HCT116 (cell line): ENCODE data around the gene CKMT1B. TPM values are rescaled to one million over a fixed set of nuclear protein-coding genes. Genes with fewer than 3 reads are reported as not detected.
"Not testable (repeated sequence)": the region's sequence is repeated elsewhere in the genome, so short reads cannot be mapped to it uniquely, and the experiment has no call there.

Experiments used
- ATAC-seq: fragments of 200-7000 bp; cut with Tn5 transposase; 2 replicates; pipeline ENCODE4 v1.9.1; 2020; ENCODE audit warnings: mild to moderate bottlenecking, moderate library complexity
- BruUV-seq: library from RNA; stranded (reverse); fragments of 400-500 nt; replicated peaks from 2 replicates; lab custom pipeline; 2021; lab: Mats Ljungman, UMichigan
- CTCF ChIA-PET: fragments of 300-600 bp; sonication (Branson Sonifier 250); formaldehyde crosslinking; loops from one replicate; lab custom pipeline; 2021; ENCODE audit warnings: antibody characterized with exemption; lab: Charles Lee
- POLR2A ChIA-PET: fragments of 300-600, 350-600 bp; sonication (Branson Sonifier 250); formaldehyde crosslinking; loops from one replicate; lab custom pipeline; 2021; ENCODE audit warnings: antibody characterized with exemption; lab: Charles Lee
- RAD21 ChIA-PET, 2 experiments: fragments of 300-600 bp; sonication (Branson Sonifier 250); formaldehyde crosslinking; loops; one replicate each; lab custom pipeline; 2023; ENCODE audit warnings: low total read pairs in 2 of 2; ENCODE audit not compliant: uncharacterized antibody in 2 of 2, unreplicated experiment in 2 of 2, low non-redundant PET in 1 of 2; lab: Charles Lee
- DNase-seq: peaks from one replicate; pipeline ENCODE4 v3.0.0-alpha.2; 2010; ENCODE audit warnings: low read depth, low spot score
- H2AFZ ChIP-seq: fragments of 200-600 bp; shearing (Covaris generic), sonication (generic); 2 replicates; pipeline ENCODE4 v1.6.1; 2017; ENCODE audit warnings: low read depth, mixed run types, mixed read lengths, antibody characterized with exemption, low read length; ENCODE audit not compliant: poor library complexity, severe bottlenecking
- H3K27ac ChIP-seq: 2 replicates; pipeline ENCODE4 v1.5.1; 2012; ENCODE audit warnings: low read depth, low read length
- H3K27me3 ChIP-seq: fragments of 200-600 bp; sonication (generic); 2 replicates; pipeline ENCODE4 v1.6.1; 2016; ENCODE audit warnings: mixed run types, low read length, mixed read lengths; ENCODE audit not compliant: insufficient read depth
- H3K36me3 ChIP-seq, 2 experiments: fragments of 200-500 bp in 1 of 2; fragments of 200-600 bp in 1 of 2; sonication (Bioruptor generic) in 1 of 2; sonication (generic) in 1 of 2; 2 replicates each; pipeline versions ENCODE4 v1.5.1 to v1.6.1; 2014 to 2016; ENCODE audit warnings: low read length in 2 of 2, inconsistent platforms in 1 of 2, mixed read lengths in 1 of 2, mixed run types in 1 of 2; ENCODE audit not compliant: insufficient read depth in 2 of 2, control insufficient read depth in 1 of 2
- H3K4me1 ChIP-seq, 2 experiments: fragments of 200-600 bp in 1 of 2; sonication (generic) in 1 of 2; 2 replicates each; pipeline versions ENCODE4 v1.5.1 to v1.6.1; 2012 to 2017; ENCODE audit warnings: low read length in 2 of 2, inconsistent platforms in 1 of 2, mild to moderate bottlenecking in 1 of 2, mixed read lengths in 1 of 2, mixed run types in 1 of 2, moderate library complexity in 1 of 2; ENCODE audit not compliant: insufficient read depth in 2 of 2, control insufficient read depth in 1 of 2
- H3K4me2 ChIP-seq: fragments of 200-600 bp; sonication (generic); 2 replicates; pipeline ENCODE4 v1.6.1; 2017; ENCODE audit warnings: mixed run types, low read length, mixed read lengths
- H3K4me3 ChIP-seq, 2 experiments: fragments of 200-600 bp in 1 of 2; sonication (generic) in 1 of 2; replicated peaks in 1 of 2; 2 replicates each; pipeline ENCODE4 v1.5.1; 2011 to 2016; ENCODE audit warnings: low read length in 2 of 2, control low read depth in 1 of 2, low read depth in 1 of 2, mild to moderate bottlenecking in 1 of 2, mixed read lengths in 1 of 2, mixed run types in 1 of 2
- H3K79me2 ChIP-seq: fragments of 200-600 bp; sonication (generic); 2 replicates; pipeline ENCODE4 v1.6.1; 2017; ENCODE audit warnings: mild to moderate bottlenecking, mixed run types, low read length, moderate library complexity, mixed read lengths; ENCODE audit not compliant: insufficient read depth
- H3K9ac ChIP-seq: fragments of 200-600 bp; sonication (generic); 2 replicates; pipeline ENCODE4 v1.6.1; 2016; ENCODE audit warnings: low read length, mixed read lengths
- H3K9me2 ChIP-seq: fragments of 200-600 bp; sonication (generic), shearing (Covaris generic); 2 replicates; pipeline ENCODE4 v1.6.1; 2017; ENCODE audit warnings: mixed run types, mild to moderate bottlenecking, moderate library complexity; ENCODE audit not compliant: insufficient read depth
- H3K9me3 ChIP-seq, 2 experiments: fragments of 200-500 bp in 1 of 2; fragments of 200-600 bp in 1 of 2; sonication (Bioruptor generic) in 1 of 2; sonication (generic) in 1 of 2; 2 replicates each; pipeline ENCODE4 v1.6.1; 2014 to 2017; ENCODE audit warnings: low read length in 2 of 2, mixed read lengths in 2 of 2, inconsistent platforms in 1 of 2, low read depth in 1 of 2, mild to moderate bottlenecking in 1 of 2, mixed run types in 1 of 2, moderate library complexity in 1 of 2; ENCODE audit not compliant: control insufficient read depth in 1 of 2, insufficient read depth in 1 of 2
- H4K20me1 ChIP-seq: fragments of 200-600 bp; sonication (generic), shearing (Covaris generic); 2 replicates; pipeline ENCODE4 v1.6.1; 2017; ENCODE audit warnings: mixed run types, mild to moderate bottlenecking, moderate library complexity; ENCODE audit not compliant: insufficient read depth
- intact Hi-C: fragments of 100-400 bp; cut with micrococcal nuclease; formaldehyde crosslinking; loops from 2 replicates; pipeline ENCODE4 v1.10.0; 2022
- total RNA-seq: library from RNA; stranded (reverse); gene quantifications from one replicate; pipeline ENCODE4 v1.2.1, GENCODE V29; 2021; ENCODE audit not compliant: unreplicated experiment

CKMT1B gene
- total RNA-seq, 1 experiment from 2014 or later: 24.4 TPM

DNA sequence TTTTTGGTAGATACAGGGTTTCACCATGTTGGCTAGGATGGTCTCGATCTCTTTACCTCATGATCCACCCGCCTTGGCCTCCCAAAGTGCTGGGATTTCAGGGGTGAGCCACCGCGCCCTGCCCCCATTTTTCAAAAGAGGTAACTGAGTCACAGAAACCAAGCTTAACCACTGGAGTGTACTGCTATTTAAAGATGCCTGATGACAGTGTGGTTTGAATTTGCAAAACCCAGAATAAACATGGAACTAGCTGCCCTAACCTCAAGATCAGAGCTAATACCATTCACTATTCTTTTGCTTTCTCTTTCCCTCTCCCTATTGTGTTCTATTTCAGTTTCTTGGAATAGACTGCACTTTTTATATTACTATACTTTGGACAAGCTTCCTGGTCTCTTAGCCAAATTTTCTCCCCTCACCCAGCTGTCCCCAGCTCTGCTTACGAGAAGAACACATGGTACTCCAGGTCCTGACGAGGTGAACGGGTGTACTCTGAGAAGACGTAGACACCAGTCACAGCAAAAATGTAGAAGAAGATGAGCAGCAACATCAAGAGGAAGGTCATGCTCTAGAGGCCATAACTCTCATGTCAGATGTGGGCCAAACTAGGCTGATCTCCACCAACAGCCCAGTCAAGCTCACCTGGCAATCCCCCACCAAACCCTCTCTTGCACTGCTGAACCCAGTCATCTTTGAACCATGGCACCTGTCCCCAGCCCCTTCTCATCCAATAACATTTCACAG is 44.8 kb downstream of the CKMT1B start:
- ATAC-seq, DNase-seq, H3K27ac ChIP-seq, CTCF ChIA-PET, H3K4me1 ChIP-seq, H3K4me3 ChIP-seq, H3K9me3 ChIP-seq, intact Hi-C loops, H4K20me1 ChIP-seq, H3K79me2 ChIP-seq, H3K27me3 ChIP-seq, H3K9ac ChIP-seq, H3K4me2 ChIP-seq, H3K36me3 ChIP-seq, RAD21 ChIA-PET, H3K9me2 ChIP-seq, H2AFZ ChIP-seq, BruUV-seq: not testable (repeated sequence)
- POLR2A ChIA-PET: interaction anchor here (0.7 kb wide), 1 partner anchor 1682 kb away, joined by 6 read pairs; no protein-coding TSS in a partner anchor

Other genes starting within 250 kb of the CKMT1B start
- gene ZSCAN29, start 223.0 kb upstream of the CKMT1B start, total RNA-seq: 27.3 TPM
- 38.6 TPM for gene TUBGCP4, start 222.9 kb upstream of the CKMT1B start, total RNA-seq
- gene TP53BP1, start 100.9 kb upstream of the CKMT1B start, total RNA-seq: 54.1 TPM
- gene MAP1A, start 76.4 kb upstream of the CKMT1B start, total RNA-seq: 1.9 TPM
- 62.4 TPM for gene PPIP5K1, start 3.8 kb upstream of the CKMT1B start, total RNA-seq
- 0.91 TPM for gene STRC, start 24.8 kb downstream of the CKMT1B start, total RNA-seq
- gene CATSPER2, start 54.8 kb downstream of the CKMT1B start, total RNA-seq: 3.6 TPM
- gene CKMT1A, start 99.8 kb downstream of the CKMT1B start, total RNA-seq: 21.6 TPM
- 435 TPM for gene PDIA3, start 152.4 kb downstream of the CKMT1B start, total RNA-seq
- 16.2 TPM for gene ELL3, start 182.9 kb downstream of the CKMT1B start, total RNA-seq
- 656 TPM for gene SERF2, start 198.3 kb downstream of the CKMT1B start, total RNA-seq
- 0.12 TPM for gene SERINC4, start 206.2 kb downstream of the CKMT1B start, total RNA-seq
- 20.6 TPM for gene HYPK, start 206.6 kb downstream of the CKMT1B start, total RNA-seq
- 32.7 TPM for gene MFAP1, start 230.7 kb downstream of the CKMT1B start, total RNA-seq
- gene WDR76, start 233.0 kb downstream of the CKMT1B start, total RNA-seq: 33.0 TPM